ENCODE data around the gene YPEL3.
"Not testable (repeated sequence)": the region's sequence is repeated elsewhere in the genome, so short reads cannot be mapped to it uniquely, and the experiment has no call there.

The YPEL3 gene

GRCh38 chr16:30096105-30096861 lies at the start of gene YPEL3:
Gene YPEL3 (minus strand): TSS chr16:30096213. CDS start chr16:30095482, 731 bp downstream.
- peak; percentile 79 to 80 (median 79) for DNase-seq (ENCODE audit: low read depth in 3 of 3, low spot score in 1 of 3)

- no peak for DNase-seq (ENCODE audit: low read depth in 3 of 3, low spot score in 1 of 3)
These were observed 49.6 kb upstream of the YPEL3 start for GRCh38 chr16:30145657-30146056.

- DNase-seq (ENCODE audit: low read depth in 3 of 3, low spot score in 1 of 3) = no peak
These were observed 48.9 kb upstream of the YPEL3 start for GRCh38 chr16:30144917-30145316.

GRCh38 chr16:30144017-30144416 lies 48.0 kb upstream of the YPEL3 start:
- no peak for DNase-seq (ENCODE audit: low read depth in 3 of 3, low spot score in 1 of 3)

- DNase-seq (ENCODE audit: low read depth in 3 of 3, low spot score in 1 of 3) = no peak
These were observed 47.3 kb upstream of the YPEL3 start for GRCh38 chr16:30143347-30143702.

- DNase-seq (ENCODE audit: low read depth in 3 of 3, low spot score in 1 of 3) = no peak
These were observed 46.8 kb upstream of the YPEL3 start for GRCh38 chr16:30142672-30143346.

- no peak for DNase-seq (ENCODE audit: low read depth in 3 of 3, low spot score in 1 of 3)
These were observed 45.7 kb upstream of the YPEL3 start for GRCh38 chr16:30141750-30142149.

- DNase-seq (ENCODE audit: low read depth in 3 of 3, low spot score in 1 of 3) = no peak
These were observed 43.8 kb upstream of the YPEL3 start for GRCh38 chr16:30139583-30140481.

GRCh38 chr16:30137897-30138296 lies 41.9 kb upstream of the YPEL3 start:
- DNase-seq (ENCODE audit: low read depth in 3 of 3, low spot score in 1 of 3) = no peak

GRCh38 chr16:30136971-30137605 lies 41.1 kb upstream of the YPEL3 start:
- no peak for DNase-seq (ENCODE audit: low read depth in 3 of 3, low spot score in 1 of 3)

- no peak for DNase-seq (ENCODE audit: low read depth in 3 of 3, low spot score in 1 of 3)
These were observed 36.6 kb upstream of the YPEL3 start for GRCh38 chr16:30132591-30132990.

GRCh38 chr16:30131869-30132475 lies 36.0 kb upstream of the YPEL3 start:
- no peak for DNase-seq (ENCODE audit: low read depth in 3 of 3, low spot score in 1 of 3)

GRCh38 chr16:30127993-30128392 lies 32.0 kb upstream of the YPEL3 start:
- DNase-seq (ENCODE audit: low read depth in 3 of 3, low spot score in 1 of 3) = no peak

- DNase-seq (ENCODE audit: low read depth in 3 of 3, low spot score in 1 of 3) = not testable (repeated sequence)
These were observed 29.7 kb upstream of the YPEL3 start for GRCh38 chr16:30125690-30126089.

- no peak for DNase-seq (ENCODE audit: low read depth in 3 of 3, low spot score in 1 of 3)
These were observed 29.0 kb upstream of the YPEL3 start for GRCh38 chr16:30124985-30125379.

- no peak for DNase-seq (ENCODE audit: low read depth in 3 of 3, low spot score in 1 of 3)
These were observed 26.7 kb upstream of the YPEL3 start for GRCh38 chr16:30122604-30123160.

- no peak for DNase-seq (ENCODE audit: low read depth in 3 of 3, low spot score in 1 of 3)
These were observed 25.9 kb upstream of the YPEL3 start for GRCh38 chr16:30121741-30122571.

- DNase-seq (ENCODE audit: low read depth in 3 of 3, low spot score in 1 of 3) = no peak
These were observed 24.5 kb upstream of the YPEL3 start for GRCh38 chr16:30120340-30121105.

GRCh38 chr16:30119428-30119827 lies 23.4 kb upstream of the YPEL3 start:
- no peak for DNase-seq (ENCODE audit: low read depth in 3 of 3, low spot score in 1 of 3)

Measured in stimulated activated CD4-positive, alpha-beta T cell treated with anti-CD3 and anti-CD28 coated beads, TNF-alpha, amount 100 ng/mL, for 1 hour (primary cell).